Endothelial cell of umbilical vein (primary cell): Measurements from ENCODE around the gene CYP19A1. TPM values are rescaled to one million over a fixed set of nuclear protein-coding genes. Genes with fewer than 3 reads are reported as not detected.

ENCODE experiments used
- BruUV-seq: library from RNA; stranded (reverse); fragments of 400-500 nt; replicated peaks from 2 replicates; lab custom pipeline; 2021; lab: Mats Ljungman, UMichigan
- CTCF ChIA-PET: fragments of 300-600, 350-600 bp; sonication (Branson Sonifier 250); formaldehyde crosslinking; loops from one replicate; lab custom pipeline; 2021; ENCODE audit warnings: antibody characterized with exemption, inconsistent platforms; lab: Charles Lee
- POLR2A ChIA-PET: fragments of 300-600, 350-600 bp; sonication (Branson Sonifier 250); formaldehyde crosslinking; loops from one replicate; lab custom pipeline; 2021; ENCODE audit warnings: antibody characterized with exemption, inconsistent platforms; lab: Charles Lee
- DNase-seq: peaks from one replicate; pipeline ENCODE4 v3.0.0-alpha.2; 2011; ENCODE audit warnings: low read depth, low spot score
- FAIRE-seq: peaks from 2 replicates; lab custom pipeline; 2011; peaks lifted over from hg19 to GRCh38; lab: Jason Lieb, UNC
- H2AFZ ChIP-seq: 2 replicates; pipeline ENCODE4 v1.6.0; 2012; ENCODE audit warnings: low read depth, low read length, control low read depth, inconsistent platforms
- H3K27ac ChIP-seq: 2 replicates; pipeline ENCODE4 v1.5.1; 2011; ENCODE audit warnings: low read depth, mild to moderate bottlenecking, control low read depth, low read length, moderate library complexity; ENCODE audit not compliant: insufficient read depth
- H3K27me3 ChIP-seq, 2 experiments: 2 replicates each; pipeline versions ENCODE4 v1.6.0 to v1.6.1; 2011; ENCODE audit warnings: low read length in 2 of 2, mixed read lengths in 1 of 2; ENCODE audit not compliant: control insufficient read depth in 2 of 2, insufficient read depth in 2 of 2
- H3K36me3 ChIP-seq, 2 experiments: 2 replicates in 1 of 2; 3 replicates in 1 of 2; pipeline ENCODE4 v1.5.1; 2011; ENCODE audit warnings: low read length in 2 of 2, mild to moderate bottlenecking in 1 of 2, moderate library complexity in 1 of 2; ENCODE audit not compliant: control insufficient read depth in 2 of 2, insufficient read depth in 2 of 2; ENCODE audit errors: extremely low read depth in 1 of 2
- H3K4me1 ChIP-seq: 3 replicates; pipeline ENCODE4 v1.5.1; 2011; ENCODE audit warnings: mild to moderate bottlenecking, low read length; ENCODE audit not compliant: control insufficient read depth, insufficient read depth; ENCODE audit errors: extremely low read depth
- H3K4me2 ChIP-seq: 2 replicates; pipeline ENCODE4 v1.6.1; 2011; ENCODE audit warnings: low read length, control low read depth, mixed read lengths; ENCODE audit not compliant: insufficient read depth
- H3K4me3 ChIP-seq, 3 experiments: fragments of 200-600 bp in 1 of 3; sonication (generic), shearing (Covaris generic) in 1 of 3; replicated peaks in 1 of 3; 2 replicates each; pipeline ENCODE4 v1.5.1; 2011 to 2016; ENCODE audit warnings: control low read depth in 3 of 3, low read length in 3 of 3, mild to moderate bottlenecking in 2 of 3, inconsistent platforms in 1 of 3, low read depth in 1 of 3, moderate library complexity in 1 of 3; ENCODE audit not compliant: insufficient read depth in 1 of 3
- H3K79me2 ChIP-seq: 2 replicates; pipeline ENCODE4 v1.6.0; 2012; ENCODE audit warnings: low read length, inconsistent platforms; ENCODE audit not compliant: control insufficient read depth, insufficient read depth
- H3K9ac ChIP-seq: replicated peaks from 2 replicates; pipeline ENCODE3; 2011; ENCODE audit warnings: low read length, control low read depth; ENCODE audit not compliant: insufficient read depth; ENCODE audit errors: extremely low read depth
- H3K9me1 ChIP-seq: replicated peaks from 3 replicates; pipeline ENCODE4 v1.6.0; 2011; ENCODE audit warnings: mild to moderate bottlenecking, low read length; ENCODE audit not compliant: control insufficient read depth, insufficient read depth; ENCODE audit errors: extremely low read depth
- H3K9me3 ChIP-seq: replicated peaks from 2 replicates; pipeline ENCODE4 v1.5.1; 2012; ENCODE audit warnings: low read length, inconsistent platforms; ENCODE audit not compliant: control insufficient read depth, insufficient read depth
- H4K20me1 ChIP-seq: replicated peaks from 2 replicates; pipeline ENCODE3; 2011; ENCODE audit warnings: mild to moderate bottlenecking, low read length; ENCODE audit not compliant: control insufficient read depth, insufficient read depth; ENCODE audit errors: extremely low read depth
- CTCF ChIP-seq, 2 donors: IDR thresholded peaks; 1 replicate in 1 of 2; 2 replicates in 1 of 2; pipeline ENCODE4 v1.5.1; 2011; ENCODE audit warnings: low read length in 2 of 2, mild to moderate bottlenecking in 2 of 2, moderate library complexity in 2 of 2, control low read depth in 1 of 2, inconsistent platforms in 1 of 2, low read depth in 1 of 2; ENCODE audit not compliant: insufficient read depth in 1 of 2; ENCODE audit errors: extremely low read depth in 1 of 2
- EZH2 ChIP-seq: IDR thresholded peaks from 2 replicates; pipeline ENCODE4 v1.6.1; 2012; ENCODE audit warnings: borderline replicate concordance, low read depth, mild to moderate bottlenecking, moderate library complexity, low read length, inconsistent platforms; ENCODE audit not compliant: severe bottlenecking
- FOS ChIP-seq: IDR thresholded peaks from 2 replicates; pipeline ENCODE4 v1.6.1; 2011; ENCODE audit warnings: mild to moderate bottlenecking, low read length, moderate library complexity, borderline replicate concordance; ENCODE audit not compliant: insufficient read depth
- GATA2 ChIP-seq: IDR thresholded peaks from 2 replicates; pipeline ENCODE4 v1.7.0; 2011; ENCODE audit warnings: low read depth, mild to moderate bottlenecking, moderate library complexity, mixed read lengths, low read length; ENCODE audit not compliant: insufficient read length, insufficient read depth
- JUN ChIP-seq: IDR thresholded peaks from 2 replicates; pipeline ENCODE4 v1.6.1; 2011; ENCODE audit warnings: borderline replicate concordance, low read depth; ENCODE audit not compliant: insufficient read length, insufficient read depth
- MAX ChIP-seq: IDR thresholded peaks from 2 replicates; pipeline ENCODE4 v1.6.1; 2011; ENCODE audit not compliant: insufficient read depth, insufficient read length
- MYC ChIP-seq: IDR thresholded peaks from one replicate; pipeline ENCODE4 v1.6.1; 2011; ENCODE audit warnings: mild to moderate bottlenecking, low read depth, low read length
- POLR2A ChIP-seq: IDR thresholded peaks from 2 replicates; pipeline ENCODE4 v1.6.1; 2012; ENCODE audit warnings: low read depth, mild to moderate bottlenecking, control low read depth, low read length
- POLR2AphosphoS5 ChIP-seq: IDR thresholded peaks from 2 replicates; pipeline ENCODE4 v1.6.1; 2012; ENCODE audit warnings: low read depth, mild to moderate bottlenecking, control low read depth, low read length, moderate library complexity; ENCODE audit not compliant: insufficient read depth
- dilution Hi-C: fragments of 300-500 bp; cut with MboI; formaldehyde crosslinking; loops from one replicate; pipeline ENCODE4 v1.15.0; 2019; ENCODE audit warnings: low sequenced_read_pairs; ENCODE audit not compliant: extremely low pct_ligation_motif_present
- intact Hi-C: fragments of 100-400 bp; cut with micrococcal nuclease; formaldehyde crosslinking; loops from one replicate; pipeline ENCODE4 v1.10.0; 2022
- polyA plus RNA-seq, 4 experiments: library from polyadenylated mRNA; depleted of rRNA in 3 of 4; stranded (reverse) in 3 of 4; unstranded in 1 of 4; fragments of >200 nt; gene quantifications; 2 replicates each; pipeline versions ENCODE4 v1.2.1 to v1.2.3, GENCODE V29; 2011 to 2012; ENCODE audit warnings: missing spikeins in 1 of 4
- total RNA-seq: library from RNA; stranded (reverse); gene quantifications from 2 replicates; pipeline ENCODE4 v1.2.3, GENCODE V29; 2021

CYP19A1 gene
- total and polyA plus RNA-seq, 2 donors (not counting 3 experiments of a cell fraction or from before 2014, with no cell fraction given): not detected

GRCh38 chr15:51186891-51187290 lies 151.5 kb downstream of the CYP19A1 start:
- Histone ChIP-seq H3K9ac (no peak overlapping the region), H3K27me3 (peaks cover 29 to 34% of the 10 kb centered on the region in 2 experiments), H3K4me3 (no peak overlapping the region), H3K79me2 (no peaks in the 10 kb centered on the region), H4K20me1 (no peaks in the 10 kb centered on the region), H3K27ac (no peak overlapping the region), H3K9me3 (no peaks in the 10 kb centered on the region), H3K9me1 (no peaks in the 10 kb centered on the region), H3K36me3 (no peaks in the 10 kb centered on the region), H2AFZ (no peak overlapping the region), H3K4me1 (peaks cover 18% of the 10 kb centered on the region), H3K4me2 (no peak overlapping the region)
- dilution Hi-C loops (no loop called here), intact Hi-C loops (no loop called here)
- DNase-seq: no peak
- no TSS peak for BruUV-seq
- POLR2A ChIA-PET: no interaction called here
- FAIRE-seq: no peak
- CTCF ChIA-PET: interaction anchor here (1.2 to 13.3 kb wide), 2 partner anchors 15 to 25 kb away, joined by 4 to 470 read pairs; no protein-coding TSS in a partner anchor
- no peak for TF ChIP-seq POLR2A
- no peak for TF ChIP-seq FOS
- no peak for TF ChIP-seq EZH2
- TF ChIP-seq MYC: no peak
- TF ChIP-seq CTCF (IDR thresholded peaks at IDR 0.05; ENCODE audit: extremely low read depth in 1 of 2, insufficient read depth in 1 of 2, low read depth in 1 of 2, low read length in 2 of 2): no peak
- TF ChIP-seq GATA2: no peak
- TF ChIP-seq POLR2AphosphoS5: no peak
- no peak for TF ChIP-seq JUN
- no peak for TF ChIP-seq MAX
